Vagina (tissue), 2 donors: ENCODE data around the gene TTL. TPM values are rescaled to one million over a fixed set of nuclear protein-coding genes. Genes with fewer than 3 reads are reported as not detected.

Experiments
- DNase-seq, 2 donors: peaks; one replicate each; pipeline ENCODE4 v3.0.0-alpha.2; 2017; ENCODE audit errors: extremely low spot score in 2 of 2
- H3K27ac ChIP-seq: fragments of 200-600 bp; sonication (generic); one replicate; pipeline ENCODE4 v1.5.1; 2019
- H3K27me3 ChIP-seq: fragments of 200-600 bp; sonication (generic); one replicate; pipeline ENCODE4 v1.5.1; 2019
- H3K36me3 ChIP-seq, 2 donors: fragments of 200-600 bp; sonication (generic); one replicate each; pipeline ENCODE4 v1.5.1; 2017 to 2019
- H3K4me1 ChIP-seq: fragments of 200-600 bp; sonication (generic); one replicate; pipeline ENCODE4 v1.5.1; 2019
- H3K4me3 ChIP-seq, 2 donors: fragments of 200-600 bp; sonication (generic); 1 replicate in 1 of 2; 2 replicates in 1 of 2; pipeline ENCODE4 v1.5.1; 2016 to 2019
- H3K9me3 ChIP-seq: fragments of 200-600 bp; sonication (generic); one replicate; pipeline ENCODE4 v1.5.1; 2019
- CTCF ChIP-seq, 3 experiments: fragments of 450-650 bp in 2 of 3; fragments of 200-600 bp in 1 of 3; sonication (generic) in 1 of 3; IDR thresholded peaks; one replicate each; pipeline ENCODE4 v1.5.1; 2017 to 2019; ENCODE audit warnings: antibody characterized with exemption in 3 of 3, mild to moderate bottlenecking in 2 of 3, moderate library complexity in 2 of 3
- POLR2A ChIP-seq, 2 donors: fragments of 450-650 bp; IDR thresholded peaks; one replicate each; pipeline ENCODE4 v1.6.1; 2017; ENCODE audit warnings: antibody characterized with exemption in 2 of 2, mild to moderate bottlenecking in 2 of 2, moderate library complexity in 2 of 2
- POLR2AphosphoS5 ChIP-seq, 2 donors: sonication (generic); formaldehyde crosslinking; IDR thresholded peaks; one replicate each; pipeline ENCODE4 v1.9.0; 2017; ENCODE audit warnings: antibody characterized with exemption in 2 of 2, mild to moderate bottlenecking in 2 of 2, low read depth in 1 of 2; ENCODE audit not compliant: insufficient read depth in 1 of 2
- intact Hi-C: fragments of 100-400 bp; cut with DNase I; formaldehyde crosslinking; loops from one replicate; pipeline ENCODE4 v1.15.1; 2023
- total RNA-seq: library from RNA; depleted of rRNA; stranded (reverse); fragments of >200 nt; gene quantifications from one replicate; pipeline ENCODE4 v1.2.3, GENCODE V29; 2016

TTL gene
- total RNA-seq, 1 donor from 2014 or later: 11.0 TPM

GRCh38 chr2:112580084-112580483, 98.1 kb downstream of the TTL start:
- intact Hi-C loops: loop anchor here (10.0 kb wide), 1 partner anchor 95 kb away; the partner anchor contains the start of gene TTL
- Histone ChIP-seq H3K4me1 (peaks cover 19% of the 10 kb centered on the region), H3K27ac (no peak overlapping the region), H3K27me3 (no peaks in the 10 kb centered on the region), H3K36me3 (peaks cover 0 to 17% of the 10 kb centered on the region in 2 donors), H3K4me3 (no peak overlapping the region), H3K9me3 (no peaks in the 10 kb centered on the region)
- TF ChIP-seq POLR2AphosphoS5 (IDR thresholded peaks at IDR 0.05; ENCODE audit: insufficient read depth in 1 of 2, low read depth in 1 of 2) (no peak), POLR2A (IDR thresholded peaks at IDR 0.05) (no peak), CTCF (IDR thresholded peaks at IDR 0.05) (no peak)
- no peak for DNase-seq

GRCh38 chr2:112582314-112582746, 100.4 kb downstream of the TTL start:
- Histone ChIP-seq H3K27me3 (no peaks in the 10 kb centered on the region), H3K4me3 (no peak overlapping the region), H3K27ac (no peak overlapping the region), H3K9me3 (no peaks in the 10 kb centered on the region), H3K4me1 (peaks cover 29% of the 10 kb centered on the region), H3K36me3 (no peaks in the 10 kb centered on the region)
- no peak for DNase-seq
- intact Hi-C loops: loop anchor here (10.0 kb wide), 1 partner anchor 98 kb away; the partner anchor contains the start of gene TTL
- no peak for TF ChIP-seq POLR2A (IDR thresholded peaks at IDR 0.05)
- TF ChIP-seq CTCF (IDR thresholded peaks at IDR 0.05): peak; percentile 38 to 48 (median 47)
- TF ChIP-seq POLR2AphosphoS5 (IDR thresholded peaks at IDR 0.05; ENCODE audit: insufficient read depth in 1 of 2, low read depth in 1 of 2): peak in 1 of 2 donors; percentile 18

- H3K36me3 ChIP-seq: no peaks in the 10 kb centered on the region
- TF ChIP-seq POLR2A (IDR thresholded peaks at IDR 0.05) (no peak), POLR2AphosphoS5 (IDR thresholded peaks at IDR 0.05; ENCODE audit: insufficient read depth in 1 of 2, low read depth in 1 of 2) (no peak), CTCF (IDR thresholded peaks at IDR 0.05) (no peak)
- intact Hi-C loops: loop anchor here (10.0 kb wide), 1 partner anchor 99 kb away; the partner anchor contains the start of gene TTL
- peak overlapping the region; percentile 83 for H3K27ac ChIP-seq
- H3K4me3 ChIP-seq: peak overlapping the region; percentile 60 to 64
- no peaks in the 10 kb centered on the region for H3K9me3 ChIP-seq
- H3K4me1 ChIP-seq: peaks cover 29% of the 10 kb centered on the region
- DNase-seq: no peak
- no peaks in the 10 kb centered on the region for H3K27me3 ChIP-seq
Observed at GRCh38 chr2:112583497-112584133, 101.7 kb downstream of the TTL start.

GRCh38 chr2:112584134-112584890, 102.4 kb downstream of the TTL start, which contains the start of gene CHCHD5:
TSS of gene CHCHD5 (plus strand) at chr2:112584609. CDS start at chr2:112584648, 39 bp downstream.
- Histone ChIP-seq H3K36me3 (no peaks in the 10 kb centered on the region), H3K27ac (peak within 1 kb of the TSS; percentile 83), H3K4me3 (peak within 1 kb of the TSS; percentile 60 to 64), H3K27me3 (no peaks in the 10 kb centered on the region), H3K9me3 (no peaks in the 10 kb centered on the region), H3K4me1 (peaks cover 29% of the 10 kb centered on the region)
- intact Hi-C loops: loop anchor here (10.0 kb wide), 1 partner anchor 100 kb away; the partner anchor contains the start of gene TTL
- TF ChIP-seq POLR2A (IDR thresholded peaks at IDR 0.05): peak in 1 of 2 donors; percentile 4
- peak; percentile 90 to 93 for TF ChIP-seq POLR2AphosphoS5 (IDR thresholded peaks at IDR 0.05; ENCODE audit: insufficient read depth in 1 of 2, low read depth in 1 of 2)
- peak in 1 of 3 experiments; percentile 11 for TF ChIP-seq CTCF (IDR thresholded peaks at IDR 0.05)
- peak; percentile 97 to 98 for DNase-seq
